ENCODE results near the gene P2RY6.
A peak's percentile ranks its signal among the peaks of the same experiment; 100 is the strongest.
"Not testable (repeated sequence)": the region's sequence is repeated elsewhere in the genome, so short reads cannot be mapped to it uniquely, and the experiment has no call there.

The P2RY6 gene

GRCh38 chr11:73269459-73270015, 2.6 kb upstream of the P2RY6 start:
- no peak overlapping the region for H3K27ac ChIP-seq

GRCh38 chr11:73270016-73270854, 1.9 kb upstream of the P2RY6 start:
- no peak overlapping the region for H3K27ac ChIP-seq
- TF ChIP-seq CTCF (conservative IDR thresholded peaks at IDR 0.05) = no peak
- TF ChIP-seq ZFX (IDR thresholded peaks at IDR 0.05) = no peak

More at GRCh38 chr11:73269459-73270015, 2.6 kb upstream of the P2RY6 start:
- no peak for TF ChIP-seq CTCF (conservative IDR thresholded peaks at IDR 0.05)
- TF ChIP-seq ZFX (IDR thresholded peaks at IDR 0.05) = no peak

GRCh38 chr11:73270855-73271477, 1.2 kb upstream of the P2RY6 start:
- no peak overlapping the region for H3K27ac ChIP-seq

GRCh38 chr11:73271478-73271865, 666 bp upstream of the P2RY6 start:
- H3K27ac ChIP-seq = peak overlapping the region; percentile 22; the same call in 1 of the 2 replicates

More at GRCh38 chr11:73270855-73271477, 1.2 kb upstream of the P2RY6 start:
- TF ChIP-seq CTCF (conservative IDR thresholded peaks at IDR 0.05) = no peak
- no peak for TF ChIP-seq ZFX (IDR thresholded peaks at IDR 0.05)

GRCh38 chr11:73272680-73273038, 521 bp downstream of the P2RY6 start:
- TF ChIP-seq CTCF (conservative IDR thresholded peaks at IDR 0.05) = no peak
- TF ChIP-seq ZFX (IDR thresholded peaks at IDR 0.05) = no peak
- H3K27ac ChIP-seq = peak overlapping the region; percentile 22; the same call in 1 of the 2 replicates

GRCh38 chr11:73273222-73273895, 1.2 kb downstream of the P2RY6 start:
- no peak for TF ChIP-seq ZFX (IDR thresholded peaks at IDR 0.05)
- TF ChIP-seq CTCF (conservative IDR thresholded peaks at IDR 0.05) = no peak
- no peak overlapping the region for H3K27ac ChIP-seq

- not testable (repeated sequence) for H3K27ac ChIP-seq
These were observed 2.1 kb downstream of the P2RY6 start for GRCh38 chr11:73274191-73274590.
